Activated CD8-positive, alpha-beta memory T cell treated with anti-CD3 and anti-CD28 coated beads, Interleukin-2, amount 50 U/mL, for 48 hours (primary cell): ENCODE results near the gene PRSS35.
A peak's percentile ranks its signal among the peaks of the same experiment; 100 is the strongest.
"Not testable (repeated sequence)": the region's sequence is repeated elsewhere in the genome, so short reads cannot be mapped to it uniquely, and the experiment has no call there.

ENCODE experiments used
- DNase-seq: peaks from one replicate; pipeline ENCODE4 v3.0.0-alpha.2; 2020

PRSS35 gene

DNA sequence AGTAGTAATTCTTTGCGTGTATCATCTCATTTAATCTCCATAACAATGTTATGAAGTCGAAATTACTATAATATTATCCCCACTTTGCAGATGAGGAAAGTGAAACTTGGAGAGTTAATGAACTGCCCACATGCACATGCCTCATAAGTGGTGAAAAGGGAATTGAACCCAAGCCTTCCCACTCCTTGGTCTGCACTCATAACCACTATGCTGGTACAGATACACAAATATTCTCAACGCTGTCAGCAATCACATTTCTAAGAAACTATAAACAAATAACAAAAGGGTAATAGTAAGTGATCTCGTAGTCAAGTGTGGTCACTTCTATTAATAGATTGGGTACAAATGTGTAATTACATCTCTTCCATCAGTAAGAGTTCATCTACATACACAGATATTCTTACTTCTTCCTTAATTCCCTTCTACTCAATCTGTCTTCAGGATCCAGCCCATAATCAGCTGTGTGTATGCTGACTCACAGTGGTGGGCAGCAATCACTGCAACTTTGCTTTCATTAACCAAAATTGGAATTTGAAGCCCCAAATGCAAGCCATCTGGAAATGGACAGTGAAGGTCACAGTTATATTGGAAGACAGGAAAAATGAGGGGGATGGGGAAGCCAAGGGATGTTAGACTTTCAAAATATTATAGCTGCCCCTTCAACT is 6.6 kb downstream of the PRSS35 start:
- no peak for DNase-seq

DNA sequence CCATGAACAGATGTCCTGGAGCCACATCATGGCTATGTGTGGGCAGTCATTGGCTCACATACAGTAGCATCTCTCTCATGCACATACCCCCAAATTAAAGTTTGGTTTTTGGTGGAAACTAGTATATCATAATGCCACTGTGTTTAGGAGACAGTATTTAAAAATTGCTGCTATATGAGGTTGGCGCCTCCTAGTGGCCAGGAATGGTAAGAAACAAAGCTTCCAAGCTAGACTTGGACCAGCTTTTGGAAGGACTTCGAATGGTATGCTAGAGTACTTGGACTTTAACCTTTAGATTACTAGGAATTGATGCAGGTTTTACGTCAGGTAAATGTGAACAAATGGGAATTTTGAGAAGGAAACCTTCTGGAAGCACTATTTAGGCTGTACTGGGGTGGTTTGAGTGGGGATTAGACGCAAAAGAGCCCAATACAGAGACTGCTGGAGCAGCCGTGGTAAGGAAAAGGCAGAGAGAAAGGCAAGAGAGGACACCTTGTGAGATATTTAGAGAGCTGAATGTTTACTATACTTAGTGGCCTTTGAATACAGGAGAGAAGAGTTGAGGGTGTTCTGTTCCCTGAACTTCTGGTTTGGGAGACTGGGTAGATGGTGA is 23.8 kb downstream of the PRSS35 start:
- DNase-seq, result peak; percentile 82

DNA sequence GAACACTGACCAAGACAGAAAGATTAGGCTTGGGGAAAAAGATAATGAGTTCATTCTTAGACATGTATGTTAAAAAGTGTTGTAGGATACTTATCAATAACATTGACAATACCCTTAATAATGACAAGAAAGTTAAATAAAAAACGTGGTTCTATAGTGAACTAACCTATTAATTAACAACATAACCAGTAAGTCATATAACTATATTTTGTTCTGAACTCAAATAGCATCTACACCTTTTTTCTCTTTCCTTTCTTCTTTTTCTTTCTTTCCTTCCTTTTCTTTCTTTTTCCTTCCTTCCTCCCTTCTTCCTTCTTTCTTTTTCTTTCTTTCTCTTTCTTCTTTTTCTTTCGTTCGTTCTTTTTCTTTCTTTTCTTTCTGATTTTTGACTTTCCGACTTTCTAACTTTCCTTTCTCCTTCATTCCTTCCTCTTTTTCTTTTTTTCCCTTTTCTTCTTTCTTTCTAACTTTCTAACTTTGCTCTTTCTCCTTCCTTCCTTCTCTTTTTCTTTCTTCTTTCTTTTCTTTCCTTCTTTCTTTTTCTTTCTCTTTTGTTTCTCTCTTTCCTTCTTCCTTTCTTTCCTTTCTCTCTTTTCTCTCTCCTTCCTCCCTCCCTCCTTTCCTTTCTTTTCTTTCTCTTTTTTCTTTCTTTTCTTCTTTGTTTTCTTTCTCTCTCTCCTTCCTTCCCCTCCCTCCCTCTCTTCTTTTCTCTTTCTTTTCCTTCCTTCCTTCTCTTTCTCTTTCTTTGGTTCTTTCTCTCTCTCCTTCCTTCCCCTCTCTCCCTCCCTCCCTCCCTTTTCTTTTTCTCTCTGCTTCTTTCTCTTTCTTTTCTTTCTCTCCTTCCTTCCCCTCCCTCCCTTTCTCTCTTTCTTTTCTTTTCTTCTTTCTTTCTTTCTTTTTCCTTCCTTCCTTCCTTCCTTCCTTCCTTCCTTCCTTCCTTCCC is 24.6 kb downstream of the PRSS35 start:
- no peak for DNase-seq

DNA sequence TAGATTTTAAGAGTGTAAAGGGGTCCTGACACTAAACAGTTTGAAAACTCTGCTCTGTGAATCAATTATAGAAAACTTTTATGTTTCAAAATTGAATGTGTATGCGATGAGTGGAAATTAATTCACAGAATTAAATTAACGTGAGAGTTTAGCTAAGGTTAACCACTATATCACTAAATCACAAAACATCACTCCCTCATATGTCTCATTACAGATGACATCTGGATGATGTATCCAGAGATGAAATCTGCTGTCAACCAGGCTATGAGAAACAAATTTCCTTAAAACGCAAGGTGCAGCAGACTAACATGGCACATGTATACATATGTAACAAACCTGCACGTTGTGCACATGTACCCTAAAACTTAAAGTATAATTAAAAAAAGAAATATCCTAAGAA is 27.3 kb downstream of the PRSS35 start:
- no peak for DNase-seq

DNA sequence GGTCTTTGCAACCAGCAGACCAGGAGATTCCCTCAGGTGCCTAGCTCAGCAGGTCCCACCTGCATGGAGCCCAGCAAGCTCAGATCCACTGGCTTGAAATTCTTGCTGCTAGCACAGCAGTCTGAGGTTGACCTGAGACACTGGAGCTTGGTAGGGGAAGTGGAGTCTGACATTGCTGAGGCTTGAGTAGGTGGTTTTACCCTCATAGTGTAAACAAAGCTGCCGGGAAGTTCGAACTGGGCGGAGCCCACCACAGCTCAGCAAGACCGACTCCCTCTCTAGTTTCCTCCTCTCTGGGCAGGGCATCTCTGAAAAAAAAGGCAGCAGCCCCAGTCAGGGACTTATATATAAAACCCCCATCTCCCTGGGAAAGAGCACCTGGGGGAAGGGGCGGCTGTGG is 34.3 kb downstream of the PRSS35 start:
- DNase-seq, result no peak

DNA sequence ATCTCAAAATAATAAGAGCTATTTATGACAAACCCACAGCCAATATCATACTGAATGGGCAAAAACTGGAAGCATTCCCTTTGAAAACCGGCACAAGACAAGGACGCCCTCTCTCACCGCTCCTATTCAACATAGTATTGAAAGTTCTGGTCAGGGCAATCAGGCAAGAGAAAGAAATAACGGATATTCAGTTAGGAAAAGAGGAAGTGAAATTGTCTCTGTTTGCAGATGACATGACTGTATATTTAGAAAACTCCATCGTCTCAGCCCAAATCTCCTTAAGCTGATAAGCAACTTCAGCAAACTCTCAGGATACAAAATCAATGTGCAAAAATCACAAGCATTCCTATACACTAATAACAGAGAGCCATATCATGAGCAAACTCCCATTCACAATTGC is 38.1 kb downstream of the PRSS35 start:
- not testable (repeated sequence) for DNase-seq

DNA sequence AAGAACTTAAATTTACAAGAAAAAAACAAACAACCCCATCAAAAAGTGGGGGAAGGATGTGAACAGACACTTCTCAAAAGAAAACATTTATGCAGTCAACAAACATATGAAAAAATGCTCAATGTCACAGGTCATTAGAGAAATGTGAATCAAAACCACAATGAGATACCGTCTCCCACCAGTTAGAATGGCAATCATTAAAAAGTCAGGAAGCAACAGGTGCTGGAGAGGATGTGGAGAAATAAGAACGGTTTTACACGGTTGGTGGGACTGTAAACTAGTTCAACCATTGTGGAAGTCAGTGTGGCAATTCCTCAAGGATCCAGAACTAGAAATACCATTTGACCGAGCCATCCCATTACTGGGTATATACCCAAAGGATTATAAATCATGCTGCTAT is 39.4 kb downstream of the PRSS35 start:
- DNase-seq, result not testable (repeated sequence)

DNA sequence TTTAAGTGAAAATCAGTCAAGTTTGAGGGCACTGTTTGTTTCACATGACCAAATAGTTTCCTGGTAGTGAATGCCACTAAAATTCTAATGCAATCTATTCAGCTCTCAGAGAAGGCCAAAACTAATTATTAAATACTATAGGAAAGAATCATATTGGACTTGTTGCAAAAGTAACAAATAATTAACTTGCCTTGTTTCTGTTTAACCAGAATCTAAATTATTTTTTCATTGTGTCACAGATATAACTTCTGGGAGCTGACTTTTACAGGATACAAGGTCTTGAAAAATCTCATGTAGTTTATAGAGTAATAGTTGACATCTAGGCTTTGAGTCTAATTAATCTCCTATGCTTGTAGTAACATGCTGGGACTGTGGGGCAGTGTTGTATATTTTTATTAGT is 44.5 kb downstream of the PRSS35 start:
- no peak for DNase-seq

DNA sequence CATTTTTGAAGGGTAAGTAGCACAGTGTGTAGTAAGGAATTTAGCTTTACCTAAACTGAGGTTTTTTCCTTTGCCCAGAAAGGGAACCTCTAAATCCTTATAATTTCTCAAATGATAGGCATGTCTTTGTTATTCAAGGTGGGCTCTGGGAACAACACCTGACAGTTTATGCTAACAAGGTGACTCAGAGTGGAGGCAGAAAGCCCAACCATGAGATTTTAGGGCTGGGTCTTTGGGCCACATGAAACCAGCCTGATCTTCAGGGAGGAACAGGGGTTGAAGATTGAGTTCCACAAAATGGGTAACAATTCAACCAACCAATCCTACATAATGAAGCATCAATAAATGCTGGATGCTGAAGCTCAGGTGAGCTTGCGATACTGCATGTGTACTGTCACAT is 46.6 kb downstream of the PRSS35 start:
- no peak for DNase-seq

DNA sequence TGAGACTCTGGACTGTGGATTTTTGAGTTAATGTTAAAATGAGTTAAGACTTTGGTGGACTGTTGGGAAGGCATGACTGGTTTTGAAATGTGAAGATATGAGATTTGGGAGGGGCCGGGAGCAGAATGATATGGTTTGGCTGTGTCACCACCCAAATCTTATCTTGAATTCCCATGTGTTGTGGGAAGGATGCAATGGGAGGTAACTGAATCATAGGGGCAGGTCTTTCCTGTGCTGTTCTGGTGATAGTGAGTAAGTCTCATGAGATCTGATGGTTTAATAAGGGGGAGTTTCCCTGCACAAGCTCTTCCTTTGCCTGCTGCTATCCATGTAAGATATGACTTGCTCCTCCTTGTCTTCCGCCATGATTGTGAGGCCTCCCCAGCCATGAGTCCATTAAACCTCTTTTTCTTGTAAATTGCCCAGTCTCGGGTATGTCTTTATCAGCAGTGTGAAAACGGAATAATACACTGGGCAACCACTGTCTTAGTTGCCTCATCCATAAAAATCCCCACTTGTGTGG is 59.4 kb downstream of the PRSS35 start:
- not testable (repeated sequence) for DNase-seq

DNA sequence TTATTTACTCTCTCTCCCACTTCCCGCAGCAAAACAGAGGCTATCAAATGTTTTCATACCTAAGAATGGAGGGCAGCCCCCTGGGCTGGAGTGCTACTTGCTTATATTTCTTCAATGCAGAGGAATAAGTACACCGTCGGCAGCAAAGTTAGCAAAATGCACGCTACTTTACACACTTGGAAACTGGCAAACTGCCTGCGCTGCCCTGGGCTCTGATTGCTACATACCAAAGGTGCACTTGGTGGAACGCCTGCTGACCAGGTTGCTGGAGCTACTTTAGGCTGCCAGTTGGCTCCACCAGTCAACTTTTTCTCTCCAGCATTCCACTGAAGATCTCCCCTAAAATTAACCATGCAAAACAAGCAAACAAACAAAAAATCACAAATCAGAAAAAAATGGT is 62.4 kb downstream of the PRSS35 start:
- no peak for DNase-seq
